GM21526 (cell line): ENCODE results near the gene LINGO4.
"Not testable (repeated sequence)": the region's sequence is repeated elsewhere in the genome, so short reads cannot be mapped to it uniquely, and the experiment has no call there.

Source experiments
- ATAC-seq: cut with Tn5 transposase; IDR thresholded peaks from one replicate; pipeline ENCODE4 v1.9.1; 2021; ENCODE audit warnings: moderate library complexity; ENCODE audit not compliant: unreplicated experiment, low FRiP score

The LINGO4 gene

GRCh38 chr1:151790071-151790939 is 14.9 kb downstream of the LINGO4 start, which contains the start of gene TDRKH:
Gene TDRKH, minus strand, starts transcription at chr1:151790500. Its CDS starts 7,478 bp downstream, at chr1:151783022.
- peak; percentile 92 for ATAC-seq

DNA sequence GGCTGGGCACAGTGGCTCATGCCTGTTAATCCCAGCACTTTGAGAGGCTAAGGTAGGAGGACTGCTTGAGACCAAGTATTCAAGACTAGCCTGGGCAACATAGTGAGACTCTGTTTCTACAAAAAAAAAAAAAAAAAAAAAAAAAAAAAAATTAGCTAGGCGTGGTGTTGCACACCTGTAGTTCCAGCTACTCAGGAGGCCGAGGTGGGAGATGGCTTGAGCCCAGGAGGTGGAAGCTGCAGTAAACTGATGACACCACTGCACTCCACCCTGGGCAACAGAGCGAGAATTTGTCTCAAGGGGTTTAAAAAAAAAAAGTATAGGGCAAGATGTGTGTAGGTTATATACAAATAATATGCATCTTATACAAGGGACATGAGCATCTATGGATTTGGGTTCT is 17.5 kb downstream of the LINGO4 start:
- ATAC-seq = no peak

- no peak for ATAC-seq
Measured at GRCh38 chr1:151783796-151784195, 21.4 kb downstream of the LINGO4 start.

DNA sequence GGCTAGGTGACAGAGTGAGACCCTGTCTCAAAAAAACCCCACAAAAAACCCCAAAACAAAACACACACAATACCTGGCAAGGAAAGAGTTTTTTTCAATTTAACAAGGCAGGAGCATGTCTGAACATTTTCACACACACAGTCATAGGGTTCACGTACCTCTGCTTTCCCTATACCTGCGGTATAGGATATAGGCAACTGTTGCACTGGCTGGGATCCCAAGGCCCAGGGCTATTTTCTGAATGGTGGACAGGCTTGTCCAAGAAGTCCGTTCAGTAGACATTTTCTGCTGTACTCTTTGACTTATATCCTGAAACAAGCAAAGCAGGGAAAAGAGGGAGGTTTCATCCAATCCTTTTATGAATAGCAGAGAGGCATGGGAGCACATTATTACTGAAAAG is 22.5 kb downstream of the LINGO4 start:
- no peak for ATAC-seq

- not testable (repeated sequence) for ATAC-seq
Measured at GRCh38 chr1:151782026-151782425, 23.2 kb downstream of the LINGO4 start.

DNA sequence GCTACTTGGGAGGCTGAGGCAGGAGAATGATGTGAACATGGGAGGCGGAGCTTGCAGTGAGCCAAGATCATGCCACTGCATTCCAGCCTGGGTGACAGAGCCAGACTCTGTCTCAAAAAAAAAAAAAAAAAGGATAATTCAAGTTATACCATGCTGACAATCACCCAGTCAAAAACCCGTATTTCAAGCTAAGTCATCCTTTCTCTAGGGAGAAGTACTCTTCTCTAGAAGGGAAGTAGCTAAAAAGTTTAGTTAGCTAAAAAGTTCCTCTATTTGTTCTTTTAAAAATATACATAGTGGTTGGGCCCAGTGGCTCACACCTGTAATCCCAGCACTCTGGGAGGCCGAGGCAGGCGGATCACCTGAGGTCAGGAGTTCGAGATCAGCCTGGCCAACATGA is 24.5 kb downstream of the LINGO4 start:
- not testable (repeated sequence) for ATAC-seq

- ATAC-seq = no peak
Measured at GRCh38 chr1:151779852-151780251, 25.4 kb downstream of the LINGO4 start.

DNA sequence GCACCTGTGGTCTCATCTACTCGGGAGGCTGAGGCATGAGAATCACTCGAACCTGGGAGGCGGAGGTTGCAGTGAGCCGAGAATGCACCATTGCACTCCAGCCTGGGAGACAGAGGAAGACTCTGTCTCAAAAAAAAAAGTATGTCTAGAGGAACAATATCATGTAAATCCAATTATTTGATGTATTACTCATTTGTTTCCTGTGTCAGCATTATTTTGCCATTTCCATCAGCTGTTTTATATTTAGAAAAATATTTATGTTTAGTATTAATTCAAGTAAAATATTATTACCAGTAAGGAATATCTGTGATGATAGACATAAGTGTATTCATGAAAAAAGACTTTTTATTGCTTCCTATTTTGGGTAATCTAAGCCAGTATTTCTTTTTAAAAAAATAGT is 27.9 kb downstream of the LINGO4 start:
- ATAC-seq = no peak

DNA sequence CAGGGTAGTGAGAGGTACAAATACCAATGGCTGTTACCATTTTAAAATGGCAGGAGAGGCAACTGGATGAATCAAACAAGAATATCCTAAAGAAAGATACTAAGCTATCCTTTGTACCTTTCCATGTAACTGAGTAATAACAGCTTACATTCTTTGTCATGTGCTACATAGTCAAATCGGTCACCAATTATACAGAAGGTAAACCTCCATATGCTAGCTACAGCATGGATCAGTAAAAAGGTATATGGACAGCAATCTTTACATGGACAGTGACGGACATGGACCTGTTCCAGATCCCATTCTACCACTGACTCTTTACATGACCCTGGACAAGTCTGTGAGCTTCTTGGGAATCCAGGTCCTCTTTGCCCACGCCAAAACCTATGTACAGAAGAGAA is 28.6 kb downstream of the LINGO4 start:
- ATAC-seq = no peak

DNA sequence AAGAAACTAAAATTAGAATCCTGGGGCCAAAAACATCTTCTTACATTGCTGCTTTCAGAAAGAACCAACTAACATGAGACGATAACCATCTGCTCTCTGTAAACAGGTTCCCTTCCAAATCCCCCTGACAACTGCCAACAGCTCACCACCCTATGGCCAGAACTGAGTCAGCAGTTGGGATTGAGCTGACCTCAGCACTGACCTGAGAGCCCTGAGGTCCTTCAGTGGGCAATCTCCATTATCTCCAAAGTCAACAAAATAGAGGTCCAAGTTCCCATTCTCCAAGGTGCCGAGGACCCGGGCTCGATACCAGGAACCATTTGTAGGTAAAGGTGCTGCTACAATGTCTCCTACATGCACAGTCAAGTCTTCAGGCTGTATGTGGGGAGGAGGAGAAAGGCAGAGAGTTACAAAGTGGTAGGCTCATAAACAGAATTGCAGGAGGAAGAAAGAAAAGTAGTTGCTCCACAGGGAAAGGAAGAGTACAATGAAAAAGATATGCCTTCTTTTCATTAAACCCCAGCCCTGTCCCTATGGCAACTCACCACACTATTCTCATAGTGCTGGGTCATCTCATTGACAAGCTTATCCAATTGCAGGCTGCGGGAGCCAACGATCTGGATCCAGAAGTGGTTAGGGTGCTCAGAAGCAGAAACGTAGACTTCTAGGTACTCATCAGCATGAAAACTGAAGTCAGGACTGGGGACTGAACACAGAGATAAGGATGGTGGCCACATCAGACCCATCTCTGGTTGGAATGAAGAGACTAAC is 29.1 kb downstream of the LINGO4 start:
- ATAC-seq = no peak

DNA sequence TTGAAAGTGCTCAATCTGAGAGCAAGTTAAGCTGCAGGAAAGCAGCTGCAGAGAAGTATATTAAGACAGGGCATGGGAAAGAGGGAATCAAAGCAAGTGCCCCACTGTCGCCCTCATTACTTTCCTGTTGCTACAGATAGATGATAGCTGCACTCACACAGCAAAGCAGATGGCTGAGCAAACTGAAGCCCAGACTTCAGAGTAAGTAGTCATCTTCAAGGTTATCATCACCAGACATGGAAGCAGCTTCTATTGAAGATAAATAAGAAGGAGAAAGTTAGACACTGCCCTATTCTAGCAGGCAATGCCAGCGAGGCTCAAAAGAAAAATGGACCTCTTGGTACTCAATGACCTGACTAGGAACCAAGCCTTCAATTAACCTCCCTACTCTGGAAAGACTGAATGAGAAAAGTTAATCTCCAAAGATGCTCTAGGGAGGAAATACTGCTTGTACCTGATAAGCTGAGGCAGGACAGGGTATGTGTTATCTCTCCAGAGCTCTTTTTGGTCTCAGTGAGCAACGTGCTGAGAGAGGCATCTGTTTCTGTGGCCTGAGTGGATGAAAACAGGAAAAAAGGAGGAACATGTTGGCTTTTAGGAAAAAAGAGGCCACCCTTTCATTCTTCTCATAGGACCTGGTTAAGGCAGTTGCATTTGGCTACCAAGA is 30.8 kb downstream of the LINGO4 start:
- ATAC-seq = no peak

- no peak for ATAC-seq
Measured at GRCh38 chr1:151773702-151774101, 31.5 kb downstream of the LINGO4 start.

DNA sequence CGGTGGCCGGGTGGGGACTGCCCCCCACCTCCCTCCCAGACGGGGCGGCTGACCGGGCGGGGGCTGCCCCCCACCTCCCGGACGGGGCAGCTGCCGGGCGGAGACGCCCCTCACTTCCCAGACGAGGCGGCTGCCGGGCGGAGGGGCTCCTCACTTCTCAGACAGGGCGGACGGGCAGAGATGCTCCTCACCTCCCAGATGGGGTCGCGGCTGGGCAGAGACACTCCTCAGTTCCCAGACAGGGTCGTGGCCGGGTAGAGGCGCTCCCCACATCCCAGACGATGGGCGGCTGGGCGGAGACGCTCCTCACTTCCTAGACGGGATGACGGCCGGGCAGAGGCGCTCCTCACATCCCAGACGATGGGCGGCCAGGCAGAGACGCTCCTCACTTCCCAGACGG is 35.9 kb downstream of the LINGO4 start:
- ATAC-seq = not testable (repeated sequence)

GRCh38 chr1:151768351-151769066 is 36.7 kb downstream of the LINGO4 start:
- not testable (repeated sequence) for ATAC-seq

GRCh38 chr1:151763990-151764389 is 41.2 kb downstream of the LINGO4 start:
- ATAC-seq = no peak

GRCh38 chr1:151762941-151763921 is 42.0 kb downstream of the LINGO4 start, which contains the start of gene MRPL9:
Gene MRPL9, minus strand, starts transcription at chr1:151763496. Its CDS starts 17 bp downstream, at chr1:151763479.
- peak; percentile 90 for ATAC-seq

DNA sequence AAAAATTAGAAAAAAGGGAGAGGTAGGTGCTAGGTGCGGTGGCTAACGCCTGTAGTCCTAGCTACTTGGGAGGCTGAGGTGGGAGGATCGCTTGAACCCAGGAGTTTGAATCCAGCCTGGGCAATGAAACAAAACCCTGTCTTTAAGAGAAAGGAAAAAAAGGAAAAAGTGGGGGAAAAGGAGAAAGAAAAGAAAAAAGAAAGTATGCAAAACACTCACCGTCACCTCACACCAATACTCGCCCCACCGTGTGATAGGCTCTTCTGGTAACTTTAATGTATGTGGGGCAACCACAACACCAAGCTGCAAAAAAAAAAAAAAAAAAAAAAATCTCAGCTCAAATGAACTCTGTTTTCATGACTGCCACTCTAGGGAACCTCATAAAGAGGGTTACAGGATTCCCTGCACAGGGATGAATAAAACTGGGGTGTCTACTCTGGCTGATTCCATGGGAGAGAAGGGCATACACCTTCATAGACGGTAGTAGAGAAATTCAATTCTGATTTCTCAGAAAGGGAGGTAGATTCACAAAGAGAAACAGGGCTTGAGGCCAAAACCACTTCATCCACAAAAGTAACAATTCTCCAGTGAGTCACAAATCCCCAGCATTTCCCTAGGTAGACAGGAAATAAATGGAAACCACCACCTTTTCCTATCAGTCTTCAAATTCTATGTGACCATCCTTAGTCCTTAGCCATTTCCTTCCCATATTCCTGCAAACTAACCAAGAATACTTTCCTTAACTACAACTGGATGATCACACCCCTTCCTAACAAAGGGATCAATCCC is 44.4 kb downstream of the LINGO4 start:
- ATAC-seq = no peak

DNA sequence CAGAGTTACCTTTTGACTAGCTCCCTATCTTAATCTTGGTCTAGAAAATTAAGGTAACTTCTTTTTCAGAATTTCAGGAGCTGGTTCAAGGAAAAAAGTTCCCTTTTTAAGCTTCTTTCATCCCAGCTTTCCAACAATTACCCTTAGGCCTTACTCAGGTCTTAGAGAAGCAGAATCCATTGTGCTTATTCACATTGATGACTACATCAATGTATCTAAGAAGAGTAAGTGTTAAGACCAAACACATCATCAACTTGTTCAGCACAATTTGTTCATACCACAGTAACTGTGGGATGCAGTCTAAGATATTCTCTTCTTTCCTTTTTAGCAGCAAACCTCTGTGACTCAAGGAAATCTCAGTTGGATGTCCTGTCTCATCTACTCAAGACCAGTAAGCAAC is 46.0 kb downstream of the LINGO4 start:
- no peak for ATAC-seq
